ENCODE measurements around the gene NELFA.

Gene NELFA

GRCh38 chr4:2008921-2009650 is at the start of gene NELFA:
Gene NELFA (minus strand): TSS chr4:2008974. CDS start chr4:2008959, 15 bp downstream.
- peak within 1 kb of the TSS; percentile 96 for H3K4me3 ChIP-seq (ENCODE audit: control insufficient read depth, low read depth, low read length)
- peak; percentile 27 for TF ChIP-seq CTCF (conservative IDR thresholded peaks at IDR 0.05; ENCODE audit: control insufficient read depth, insufficient read depth, low read depth, low read length)
- peak; percentile 90 for DNase-seq (ENCODE audit: low read depth)

DNA sequence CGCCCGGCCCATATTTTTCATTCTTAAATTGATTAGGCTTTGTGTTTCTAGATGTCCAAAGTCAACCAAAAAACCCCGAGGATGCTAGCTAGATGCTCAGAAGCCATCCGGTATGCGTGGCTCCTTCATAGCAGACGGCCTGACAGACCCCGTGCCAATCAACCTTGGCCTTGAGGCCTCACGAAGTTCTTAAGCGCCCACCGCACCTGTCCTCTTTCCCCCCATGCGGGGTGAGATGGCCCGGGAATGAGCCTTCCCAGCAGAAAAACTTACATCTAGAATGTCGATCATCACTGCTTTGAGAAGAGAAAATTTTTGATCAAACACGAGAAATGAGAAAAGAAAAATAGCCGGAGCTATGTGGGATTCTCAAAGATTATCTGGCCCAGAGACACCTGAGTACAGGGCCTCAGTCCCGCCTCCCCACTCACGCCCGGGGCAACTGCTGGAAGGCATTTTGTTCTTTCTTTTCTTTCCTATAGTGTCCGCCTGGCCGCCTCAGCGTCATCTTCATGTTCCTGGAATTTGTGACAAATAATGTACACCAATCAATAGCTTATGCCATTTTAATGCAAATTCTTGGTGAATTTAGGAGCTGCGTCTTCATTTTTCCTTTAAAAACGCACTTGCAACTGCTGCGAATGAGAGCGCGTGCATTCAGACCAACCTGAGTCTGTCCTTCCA is 48.8 kb upstream of the NELFA start:
- no peak for TF ChIP-seq CTCF (conservative IDR thresholded peaks at IDR 0.05; ENCODE audit: control insufficient read depth, insufficient read depth, low read depth, low read length)
- DNase-seq (ENCODE audit: low read depth): no peak
- H3K4me3 ChIP-seq (ENCODE audit: control insufficient read depth, low read depth, low read length): no peak overlapping the region

GRCh38 chr4:2054217-2054616 is 45.4 kb upstream of the NELFA start:
- TF ChIP-seq CTCF (conservative IDR thresholded peaks at IDR 0.05; ENCODE audit: control insufficient read depth, insufficient read depth, low read depth, low read length): no peak
- no peak overlapping the region for H3K4me3 ChIP-seq (ENCODE audit: control insufficient read depth, low read depth, low read length)
- no peak for DNase-seq (ENCODE audit: low read depth)

DNA sequence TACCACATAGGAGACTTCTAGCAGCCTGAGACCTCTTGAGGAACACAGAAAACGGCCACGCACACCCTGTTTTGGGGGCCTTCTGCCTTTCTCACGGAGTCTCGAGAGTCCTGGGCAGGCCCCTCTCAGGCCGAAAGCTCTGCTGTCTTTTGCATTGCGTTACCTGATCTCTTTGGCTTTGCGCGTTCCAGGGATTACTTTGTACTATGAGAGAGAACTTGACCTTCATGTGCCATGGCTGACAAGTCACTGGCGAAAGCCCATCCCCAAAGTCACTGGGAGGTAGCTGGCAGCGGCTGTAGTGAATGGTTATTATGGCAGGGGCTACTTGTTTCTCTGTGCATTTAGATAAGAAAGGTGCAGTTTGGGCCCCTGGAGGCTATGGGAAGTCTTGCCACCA is 42.3 kb upstream of the NELFA start:
- no peak for DNase-seq (ENCODE audit: low read depth)
- no peak overlapping the region for H3K4me3 ChIP-seq (ENCODE audit: control insufficient read depth, low read depth, low read length)
- no peak for TF ChIP-seq CTCF (conservative IDR thresholded peaks at IDR 0.05; ENCODE audit: control insufficient read depth, insufficient read depth, low read depth, low read length)

DNA sequence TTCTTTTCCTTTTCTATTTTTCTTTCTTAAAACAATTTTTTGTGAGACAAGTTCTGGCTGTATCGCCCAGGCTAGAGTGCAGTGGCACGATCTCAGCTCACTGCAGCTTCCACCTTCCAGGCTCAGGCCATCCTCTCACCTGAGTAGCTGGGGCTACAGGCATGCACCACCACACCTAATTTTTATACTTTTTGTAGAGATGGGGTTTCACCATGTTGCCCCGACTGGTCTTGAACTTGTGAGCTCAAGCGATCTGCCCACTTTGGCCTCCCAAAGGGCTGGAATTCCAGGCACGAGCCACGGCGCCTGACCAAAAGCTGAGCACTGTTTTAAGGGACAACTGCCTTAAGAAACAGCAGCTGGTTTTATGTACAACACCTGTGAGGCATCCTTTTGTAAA is 41.0 kb upstream of the NELFA start:
- no peak for DNase-seq (ENCODE audit: low read depth)
- no peak overlapping the region for H3K4me3 ChIP-seq (ENCODE audit: control insufficient read depth, low read depth, low read length)
- no peak for TF ChIP-seq CTCF (conservative IDR thresholded peaks at IDR 0.05; ENCODE audit: control insufficient read depth, insufficient read depth, low read depth, low read length)

- no peak for TF ChIP-seq CTCF (conservative IDR thresholded peaks at IDR 0.05; ENCODE audit: control insufficient read depth, insufficient read depth, low read depth, low read length)
- DNase-seq (ENCODE audit: low read depth): no peak
- H3K4me3 ChIP-seq (ENCODE audit: control insufficient read depth, low read depth, low read length): no peak overlapping the region
Observed at GRCh38 chr4:2049381-2049780, 40.6 kb upstream of the NELFA start.

All from fibroblast of mammary gland (primary cell).